HL-60/S4 treated with phorbol 12-myristate 13-acetate at 8.2 ng/mL for 4 days and 3 days (cell line): ENCODE results near the gene CDC6.

Experiments used
- in situ Hi-C: fragments of 300-500 bp; cut with MboI; formaldehyde crosslinking; loops from 2 replicates; pipeline ENCODE4 v1.15.0; 2022; ENCODE audit warnings: low sequenced_read_pairs

The CDC6 gene

GRCh38 chr17:40309031-40309948 is 21.6 kb downstream of the CDC6 start, which contains the start of gene RARA:
Gene RARA (plus strand): TSS chr17:40309180. CDS start chr17:40331219, 22,039 bp downstream.
- in situ Hi-C loops, result no loop called here

GRCh38 chr17:40309949-40310510 is 22.4 kb downstream of the CDC6 start:
- in situ Hi-C loops, result no loop called here

- in situ Hi-C loops, result no loop called here
Observed at GRCh38 chr17:40310882-40311391, 23.3 kb downstream of the CDC6 start.

- in situ Hi-C loops, result no loop called here
Observed at GRCh38 chr17:40311575-40311974, 23.9 kb downstream of the CDC6 start.

GRCh38 chr17:40312131-40312731 is 24.6 kb downstream of the CDC6 start:
- in situ Hi-C loops, result no loop called here

GRCh38 chr17:40312893-40313667 is 25.4 kb downstream of the CDC6 start:
- in situ Hi-C loops, result no loop called here

GRCh38 chr17:40313668-40314583 is 26.2 kb downstream of the CDC6 start:
- in situ Hi-C loops, result no loop called here

GRCh38 chr17:40314584-40314956 is 26.9 kb downstream of the CDC6 start:
- in situ Hi-C loops, result no loop called here

GRCh38 chr17:40315206-40315605 is 27.5 kb downstream of the CDC6 start:
- in situ Hi-C loops, result no loop called here

- in situ Hi-C loops, result no loop called here
Observed at GRCh38 chr17:40315678-40316570, 28.2 kb downstream of the CDC6 start.

GRCh38 chr17:40316571-40317344 is 29.1 kb downstream of the CDC6 start:
- in situ Hi-C loops, result no loop called here

- in situ Hi-C loops, result no loop called here
Observed at GRCh38 chr17:40317345-40317873, 29.7 kb downstream of the CDC6 start.

GRCh38 chr17:40317880-40318829 is 30.5 kb downstream of the CDC6 start:
- in situ Hi-C loops, result no loop called here

- in situ Hi-C loops, result no loop called here
Observed at GRCh38 chr17:40318830-40319391, 31.2 kb downstream of the CDC6 start.

- in situ Hi-C loops, result no loop called here
Observed at GRCh38 chr17:40319651-40320540, 32.2 kb downstream of the CDC6 start.
